PC-9 (cell line): ENCODE measurements around the gene MRPL28.

Experiments used
- EZH2 ChIP-seq: fragments of 200-600 bp; sonication (generic); IDR thresholded peaks from 2 replicates; pipeline ENCODE4 v1.8.0; 2017; ENCODE audit warnings: antibody characterized with exemption, low read depth
- TF ChIP-seq, protein P1 (sequence below): fragments of 200-600 bp; sonication (generic); conservative IDR thresholded peaks from 2 replicates; pipeline ENCODE4 v1.6.1; 2017; ENCODE audit warnings: mixed run types, antibody characterized with exemption, mild to moderate bottlenecking, moderate library complexity

- TF ChIP-seq, protein P1, sequence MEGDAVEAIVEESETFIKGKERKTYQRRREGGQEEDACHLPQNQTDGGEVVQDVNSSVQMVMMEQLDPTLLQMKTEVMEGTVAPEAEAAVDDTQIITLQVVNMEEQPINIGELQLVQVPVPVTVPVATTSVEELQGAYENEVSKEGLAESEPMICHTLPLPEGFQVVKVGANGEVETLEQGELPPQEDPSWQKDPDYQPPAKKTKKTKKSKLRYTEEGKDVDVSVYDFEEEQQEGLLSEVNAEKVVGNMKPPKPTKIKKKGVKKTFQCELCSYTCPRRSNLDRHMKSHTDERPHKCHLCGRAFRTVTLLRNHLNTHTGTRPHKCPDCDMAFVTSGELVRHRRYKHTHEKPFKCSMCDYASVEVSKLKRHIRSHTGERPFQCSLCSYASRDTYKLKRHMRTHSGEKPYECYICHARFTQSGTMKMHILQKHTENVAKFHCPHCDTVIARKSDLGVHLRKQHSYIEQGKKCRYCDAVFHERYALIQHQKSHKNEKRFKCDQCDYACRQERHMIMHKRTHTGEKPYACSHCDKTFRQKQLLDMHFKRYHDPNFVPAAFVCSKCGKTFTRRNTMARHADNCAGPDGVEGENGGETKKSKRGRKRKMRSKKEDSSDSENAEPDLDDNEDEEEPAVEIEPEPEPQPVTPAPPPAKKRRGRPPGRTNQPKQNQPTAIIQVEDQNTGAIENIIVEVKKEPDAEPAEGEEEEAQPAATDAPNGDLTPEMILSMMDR = no peak
- TF ChIP-seq EZH2 = no peak
Observed at GRCh38 chr16:392450-393030, 22.2 kb upstream of the MRPL28 start.
